ENCODE measurements around the gene ME3. TPM values are rescaled to one million over a fixed set of nuclear protein-coding genes. Genes with fewer than 3 reads are reported as not detected.

ME3 gene
- total RNA-seq, 2 experiments from 2014 or later, result not detected

- POLR2A ChIA-PET, result interaction anchor here (0.6 kb wide), 1 partner anchor 1811 kb away, joined by 4 read pairs; no protein-coding TSS in a partner anchor
- CTCF ChIA-PET (ENCODE audit: unreplicated experiment), result no interaction called here
- Histone ChIP-seq H3K79me2 (ENCODE audit: insufficient read depth, low read depth, low read length) (no peaks in the 10 kb centered on the region), H3K36me3 (ENCODE audit: insufficient read depth, low read length) (no peaks in the 10 kb centered on the region), H3K9me2 (ENCODE audit: insufficient read depth, low read length) (no peaks in the 10 kb centered on the region), H3K9me3 (ENCODE audit: low read length) (no peaks in the 10 kb centered on the region), H3K27ac (ENCODE audit: low read depth, low read length, poor library complexity, severe bottlenecking) (no peak overlapping the region), H4K20me1 (ENCODE audit: insufficient read depth, low read length) (no peaks in the 10 kb centered on the region), H3K4me2 (ENCODE audit: low read length) (no peak overlapping the region), H3K4me3 (ENCODE audit: low read depth, low read length, poor library complexity, severe bottlenecking) (no peak overlapping the region), H2AFZ (ENCODE audit: low read length) (no peak overlapping the region), H3K4me1 (ENCODE audit: insufficient read depth, low read length, poor library complexity, severe bottlenecking) (no peaks in the 10 kb centered on the region)
- intact Hi-C loops (cut with micrococcal nuclease; ENCODE audit: unreplicated experiment), result loop anchor here (5.0 to 10.0 kb wide), 2 partner anchors 149 to 752 kb away; partner anchors contain the start of gene CCDC83
- TF ChIP-seq EZH2phosphoT487 (IDR thresholded peaks at IDR 0.05; ENCODE audit: borderline replicate concordance, low read depth, low read length) (no peak), CTCF (conservative IDR thresholded peaks at IDR 0.05; ENCODE audit: low read length) (no peak)
- DNase-seq (ENCODE audit: low spot score), result no peak
- no TSS peak for BruUV-seq (replicated peaks)
Measured at GRCh38 chr11:86606270-86606835, 66.1 kb downstream of the ME3 start.

- TF ChIP-seq EZH2phosphoT487 (IDR thresholded peaks at IDR 0.05; ENCODE audit: borderline replicate concordance, low read depth, low read length) (no peak), CTCF (conservative IDR thresholded peaks at IDR 0.05; ENCODE audit: low read length) (no peak)
- Histone ChIP-seq H3K36me3 (ENCODE audit: insufficient read depth, low read length) (no peaks in the 10 kb centered on the region), H3K9me2 (ENCODE audit: insufficient read depth, low read length) (no peaks in the 10 kb centered on the region), H2AFZ (ENCODE audit: low read length) (no peak overlapping the region), H3K27ac (ENCODE audit: low read depth, low read length, poor library complexity, severe bottlenecking) (no peak overlapping the region), H3K9me3 (ENCODE audit: low read length) (no peaks in the 10 kb centered on the region), H3K4me3 (ENCODE audit: low read depth, low read length, poor library complexity, severe bottlenecking) (no peak overlapping the region), H4K20me1 (ENCODE audit: insufficient read depth, low read length) (no peaks in the 10 kb centered on the region), H3K4me2 (ENCODE audit: low read length) (no peak overlapping the region), H3K4me1 (ENCODE audit: insufficient read depth, low read length, poor library complexity, severe bottlenecking) (no peaks in the 10 kb centered on the region), H3K79me2 (ENCODE audit: insufficient read depth, low read depth, low read length) (no peaks in the 10 kb centered on the region)
- DNase-seq (ENCODE audit: low spot score), result no peak
- intact Hi-C loops (cut with micrococcal nuclease; ENCODE audit: unreplicated experiment), result no loop called here
- ChIA-PET POLR2A (no interaction called here), CTCF (ENCODE audit: unreplicated experiment) (interaction anchor here (0.8 kb wide), 1 partner anchor 11 kb away, joined by 3 read pairs; no protein-coding TSS in a partner anchor)
- BruUV-seq (replicated peaks), result no TSS peak
Measured at GRCh38 chr11:86596861-86597586, 75.4 kb downstream of the ME3 start.

DNA sequence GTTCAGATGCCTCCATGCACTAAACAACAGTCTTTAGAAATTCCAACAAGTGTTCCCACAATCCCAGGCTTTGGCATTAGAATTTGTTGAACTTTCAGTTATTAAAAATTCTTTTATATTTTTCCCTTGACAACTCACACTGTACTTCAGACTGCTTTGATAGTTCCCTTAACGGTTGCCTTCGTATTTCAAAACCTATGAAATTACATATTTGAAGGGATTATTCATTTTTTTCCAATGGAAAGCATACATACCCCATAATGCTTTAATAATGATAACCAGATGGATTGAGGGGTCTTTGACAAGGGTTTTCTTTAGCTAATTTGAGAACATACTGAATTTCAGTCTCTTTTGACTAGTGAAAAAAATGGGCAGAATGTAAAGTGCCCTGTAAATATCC, 76.5 kb downstream of the ME3 start:
- no TSS peak for BruUV-seq (replicated peaks)
- ChIA-PET POLR2A (no interaction called here), CTCF (ENCODE audit: unreplicated experiment) (no interaction called here)
- Histone ChIP-seq H3K4me1 (ENCODE audit: insufficient read depth, low read length, poor library complexity, severe bottlenecking) (no peaks in the 10 kb centered on the region), H3K9me2 (ENCODE audit: insufficient read depth, low read length) (no peaks in the 10 kb centered on the region), H4K20me1 (ENCODE audit: insufficient read depth, low read length) (no peaks in the 10 kb centered on the region), H3K4me3 (ENCODE audit: low read depth, low read length, poor library complexity, severe bottlenecking) (no peak overlapping the region), H3K4me2 (ENCODE audit: low read length) (no peak overlapping the region), H2AFZ (ENCODE audit: low read length) (no peak overlapping the region), H3K27ac (ENCODE audit: low read depth, low read length, poor library complexity, severe bottlenecking) (no peak overlapping the region), H3K79me2 (ENCODE audit: insufficient read depth, low read depth, low read length) (no peaks in the 10 kb centered on the region), H3K36me3 (ENCODE audit: insufficient read depth, low read length) (no peaks in the 10 kb centered on the region), H3K9me3 (ENCODE audit: low read length) (no peaks in the 10 kb centered on the region)
- DNase-seq (ENCODE audit: low spot score), result no peak
- intact Hi-C loops (cut with micrococcal nuclease; ENCODE audit: unreplicated experiment), result no loop called here
- TF ChIP-seq CTCF (conservative IDR thresholded peaks at IDR 0.05; ENCODE audit: low read length), result no peak
- TF ChIP-seq EZH2phosphoT487 (IDR thresholded peaks at IDR 0.05; ENCODE audit: borderline replicate concordance, low read depth, low read length), result no peak
